MG63 (cell line): ENCODE data around the gene NCOA3. TPM values are rescaled to one million over a fixed set of nuclear protein-coding genes. Genes with fewer than 3 reads are reported as not detected.

Experiments
- DNase-seq: peaks from one replicate; pipeline ENCODE4 v3.0.0-alpha.2; 2020
- H3K27me3 ChIP-seq: fragments of 250-450 bp; sonication (Bioruptor Pico); 2 replicates; pipeline ENCODE4 v1.5.1; 2020; ENCODE audit warnings: mild to moderate bottlenecking, moderate library complexity
- H3K36me3 ChIP-seq: fragments of 250-450 bp; sonication (Bioruptor Pico); 2 replicates; pipeline ENCODE4 v1.5.1; 2020; ENCODE audit warnings: mild to moderate bottlenecking, moderate library complexity
- H3K4me3 ChIP-seq: fragments of 250-450 bp; sonication (Bioruptor Pico); 2 replicates; pipeline ENCODE4 v1.5.1; 2020; ENCODE audit warnings: mild to moderate bottlenecking, moderate library complexity
- H3K9me3 ChIP-seq: fragments of 250-450 bp; sonication (Bioruptor Pico); 2 replicates; pipeline ENCODE4 v1.5.1; 2020; ENCODE audit warnings: mild to moderate bottlenecking, moderate library complexity
- total RNA-seq: library from RNA; depleted of rRNA; stranded (reverse); fragments of >200 nt; shearing (Covaris generic); gene quantifications from 2 replicates; pipeline ENCODE4 v1.2.3, GENCODE V29; 2014; ENCODE audit warnings: low replicate concordance; rRNA removed

Gene NCOA3
- total RNA-seq, 1 experiment from 2014 or later, result 9.2 TPM

DNA sequence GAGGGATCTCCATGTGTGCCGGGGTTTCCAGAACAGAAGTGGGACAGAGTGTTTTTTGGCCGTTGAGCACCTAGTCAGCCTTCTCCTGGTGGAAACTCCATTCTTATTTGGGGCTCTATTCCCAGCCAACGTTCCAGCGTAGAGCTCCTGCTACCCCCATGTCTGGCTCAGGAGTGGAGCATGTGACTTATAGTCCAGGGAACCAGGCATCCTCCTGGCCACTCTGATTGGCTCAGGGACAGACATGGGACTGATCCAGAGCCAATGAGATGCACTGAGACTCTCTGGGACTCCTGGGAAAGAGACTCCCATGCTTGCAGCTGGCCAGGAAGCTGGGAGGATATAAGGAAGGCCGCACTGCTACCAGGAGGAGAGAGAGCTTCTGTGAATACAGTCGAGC lies 196.5 kb downstream of the NCOA3 start:
- Histone ChIP-seq H3K9me3 (no peaks in the 10 kb centered on the region), H3K27me3 (no peaks in the 10 kb centered on the region), H3K4me3 (no peak overlapping the region), H3K36me3 (no peaks in the 10 kb centered on the region)
- no peak for DNase-seq

GRCh38 chr20:47699818-47700217 lies 198.1 kb downstream of the NCOA3 start:
- H3K27me3 ChIP-seq, result no peaks in the 10 kb centered on the region
- no peaks in the 10 kb centered on the region for H3K36me3 ChIP-seq
- no peak overlapping the region for H3K4me3 ChIP-seq

DNA sequence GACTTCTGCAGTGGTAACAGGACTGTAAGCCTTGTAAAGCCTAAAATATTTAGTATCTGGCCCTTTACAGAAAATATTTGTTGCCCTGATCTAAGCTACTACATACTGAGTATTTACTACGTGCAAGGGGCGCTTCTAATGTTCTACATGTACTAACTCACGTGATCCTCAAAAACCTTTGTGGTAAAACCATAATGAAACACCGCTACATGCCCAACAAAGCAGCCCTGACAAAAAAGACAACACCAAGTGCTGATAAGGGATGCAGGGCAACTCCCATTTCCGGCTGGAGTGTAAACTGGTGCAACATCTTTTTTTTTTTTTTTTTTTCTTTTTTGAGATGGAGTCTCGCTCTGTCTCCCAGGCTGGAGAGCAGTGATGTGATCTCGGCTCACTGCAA lies 198.6 kb downstream of the NCOA3 start:
- Histone ChIP-seq H3K4me3 (no peak overlapping the region), H3K36me3 (no peaks in the 10 kb centered on the region), H3K27me3 (no peaks in the 10 kb centered on the region)

More at GRCh38 chr20:47699818-47700217, 198.1 kb downstream of the NCOA3 start:
- H3K9me3 ChIP-seq, result no peaks in the 10 kb centered on the region
- no peak for DNase-seq

GRCh38 chr20:47701612-47702011 lies 199.9 kb downstream of the NCOA3 start:
- no peaks in the 10 kb centered on the region for H3K27me3 ChIP-seq
- DNase-seq, result peak; percentile 81
- no peaks in the 10 kb centered on the region for H3K9me3 ChIP-seq
- H3K36me3 ChIP-seq, result no peaks in the 10 kb centered on the region
- H3K4me3 ChIP-seq, result no peak overlapping the region

More for the DNA sequence above, 198.6 kb downstream of the NCOA3 start:
- H3K9me3 ChIP-seq, result no peaks in the 10 kb centered on the region
- no peak for DNase-seq

- no peak for DNase-seq
- Histone ChIP-seq H3K36me3 (no peaks in the 10 kb centered on the region), H3K4me3 (no peak overlapping the region), H3K9me3 (no peaks in the 10 kb centered on the region), H3K27me3 (no peaks in the 10 kb centered on the region)
Observed at GRCh38 chr20:47703748-47704147, 202.1 kb downstream of the NCOA3 start.

GRCh38 chr20:47704746-47705496 lies 203.2 kb downstream of the NCOA3 start:
- Histone ChIP-seq H3K27me3 (no peaks in the 10 kb centered on the region), H3K9me3 (no peaks in the 10 kb centered on the region), H3K36me3 (no peaks in the 10 kb centered on the region), H3K4me3 (no peak overlapping the region)
- no peak for DNase-seq

DNA sequence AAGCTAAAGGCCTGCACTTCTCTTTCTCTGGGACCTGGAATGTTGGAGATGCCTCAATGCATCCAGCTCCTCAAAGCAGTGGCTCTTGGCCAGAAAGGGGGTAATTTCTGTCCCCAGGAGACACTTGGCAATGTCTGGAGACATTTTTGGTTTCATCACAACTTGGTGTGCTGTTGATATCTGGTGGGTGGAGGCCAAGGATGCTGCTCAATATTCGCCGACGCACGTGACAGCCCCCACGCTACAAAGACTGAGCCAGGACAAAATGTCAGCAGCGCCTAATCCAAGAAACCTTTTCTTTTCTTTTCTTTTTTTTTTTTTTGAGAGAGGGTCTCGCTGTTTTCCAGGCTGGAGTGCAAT lies 203.8 kb downstream of the NCOA3 start:
- Histone ChIP-seq H3K27me3 (no peaks in the 10 kb centered on the region), H3K36me3 (no peaks in the 10 kb centered on the region), H3K9me3 (no peaks in the 10 kb centered on the region), H3K4me3 (no peak overlapping the region)
- no peak for DNase-seq

DNA sequence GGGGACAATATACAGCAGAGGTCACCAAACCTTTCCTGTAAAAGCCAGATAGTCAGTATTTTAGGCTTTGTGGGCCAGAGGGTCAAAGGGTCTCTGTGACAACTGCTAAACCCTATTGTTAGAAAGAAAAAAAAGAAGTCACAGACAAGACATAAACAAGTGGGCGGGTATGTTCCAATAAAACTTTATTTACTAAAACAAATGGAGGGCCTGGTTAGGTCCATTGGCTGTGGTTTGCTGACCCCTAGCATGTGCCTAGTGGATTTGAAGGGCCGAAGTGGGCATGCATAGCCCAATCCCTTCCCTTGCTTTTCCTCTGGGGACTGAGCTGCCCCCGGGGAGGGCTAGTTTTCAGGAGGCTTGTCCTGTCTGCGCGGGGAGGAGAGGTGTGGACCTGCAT lies 204.7 kb downstream of the NCOA3 start:
- DNase-seq, result no peak

More for the DNA sequence above, 204.7 kb downstream of the NCOA3 start:
- Histone ChIP-seq H3K27me3 (no peaks in the 10 kb centered on the region), H3K9me3 (no peaks in the 10 kb centered on the region), H3K4me3 (no peak overlapping the region), H3K36me3 (no peaks in the 10 kb centered on the region)

Other genes starting within 250 kb of the NCOA3 start
- 10.2 and 14.1 TPM in 2 replicates for gene ZMYND8, start 145.2 kb upstream of the NCOA3 start, total RNA-seq